HCT116 (cell line): ENCODE results near the gene TRIM60.
"Not testable (repeated sequence)": the region's sequence is repeated elsewhere in the genome, so short reads cannot be mapped to it uniquely, and the experiment has no call there.

Experiments
- ATF3 ChIP-seq: IDR thresholded peaks from 2 replicates; pipeline ENCODE4 v1.6.1; 2012
- CEBPB ChIP-seq: IDR thresholded peaks from 2 replicates; pipeline ENCODE4 v1.6.1; 2012; ENCODE audit warnings: low read depth
- CTCF ChIP-seq, 3 experiments: fragments of 200-600 bp in 1 of 3; sonication (generic) in 1 of 3; IDR thresholded peaks in 2 of 3; conservative IDR thresholded peaks in 1 of 3; 2 replicates each; pipeline ENCODE4 v1.5.1; 2012 to 2017; ENCODE audit warnings: low read depth in 2 of 3, low read length in 2 of 3, antibody characterized with exemption in 1 of 3, borderline replicate concordance in 1 of 3, control low read depth in 1 of 3, mild to moderate bottlenecking in 1 of 3, mixed read lengths in 1 of 3, mixed run types in 1 of 3, moderate library complexity in 1 of 3; ENCODE audit not compliant: insufficient read depth in 1 of 3
- EZH2 ChIP-seq: fragments of 200-600 bp; sonication (generic); IDR thresholded peaks from 2 replicates; pipeline ENCODE4 v1.6.1; 2017; ENCODE audit warnings: antibody characterized with exemption, mixed run types
- EZH2phosphoT487 ChIP-seq: fragments of 200-600 bp; IDR thresholded peaks from 2 replicates; pipeline ENCODE4 v1.6.1; 2018; ENCODE audit warnings: antibody characterized with exemption, borderline replicate concordance
- MAX ChIP-seq: IDR thresholded peaks from 2 replicates; pipeline ENCODE4 v1.6.1; 2012
- POLR2A ChIP-seq: IDR thresholded peaks from 2 replicates; pipeline ENCODE4 v1.7.0; 2011; ENCODE audit warnings: borderline replicate concordance; ENCODE audit not compliant: insufficient read depth, insufficient read length; ENCODE audit errors: extremely low read depth
- POLR2AphosphoS5 ChIP-seq: IDR thresholded peaks from 2 replicates; pipeline ENCODE4 v1.6.1; 2011; ENCODE audit warnings: mild to moderate bottlenecking, low read depth, low read length, moderate library complexity
- RAD21 ChIP-seq: IDR thresholded peaks from 2 replicates; pipeline ENCODE4 v1.6.1; 2012; ENCODE audit warnings: low read depth, mild to moderate bottlenecking
- REST ChIP-seq: IDR thresholded peaks from 2 replicates; pipeline ENCODE4 v1.6.1; 2012; ENCODE audit warnings: low read depth
- SIN3A ChIP-seq: IDR thresholded peaks from 2 replicates; pipeline ENCODE4 v1.6.1; 2012; ENCODE audit warnings: low read depth
- TCF7L2 ChIP-seq: IDR thresholded peaks from 2 replicates; pipeline ENCODE4 v1.7.0; 2011; ENCODE audit warnings: borderline replicate concordance, inconsistent platforms; ENCODE audit not compliant: insufficient read depth, insufficient read length; ENCODE audit errors: extremely low read depth
- ZBTB33 ChIP-seq: IDR thresholded peaks from 2 replicates; pipeline ENCODE4 v1.6.1; 2011; ENCODE audit warnings: mild to moderate bottlenecking, low read length, moderate library complexity; ENCODE audit not compliant: insufficient replicate concordance; ENCODE audit errors: extremely low read depth

- not testable (repeated sequence) for TF ChIP-seq CTCF (IDR thresholded peaks at IDR 0.05 in 2 of 3, conservative IDR thresholded peaks at IDR 0.05 in 1 of 3; ENCODE audit: borderline replicate concordance in 1 of 3, insufficient read depth in 1 of 3, low read depth in 2 of 3, low read length in 2 of 3); EZH2; EZH2phosphoT487; POLR2AphosphoS5; ATF3; REST; MAX; POLR2A; SIN3A; ZBTB33; RAD21; TCF7L2; CEBPB
These were observed 6.0 kb upstream of the TRIM60 start for GRCh38 chr4:165025782-165026181.
